Glomerular visceral epithelial cell (primary cell): ENCODE measurements around the gene MARVELD1.
"Not testable (repeated sequence)": the region's sequence is repeated elsewhere in the genome, so short reads cannot be mapped to it uniquely, and the experiment has no call there.

Experiments used
- DNase-seq: peaks from one replicate; pipeline ENCODE4 v3.0.0-alpha.2; 2016; ENCODE audit errors: extremely low spot score

MARVELD1 gene

DNA sequence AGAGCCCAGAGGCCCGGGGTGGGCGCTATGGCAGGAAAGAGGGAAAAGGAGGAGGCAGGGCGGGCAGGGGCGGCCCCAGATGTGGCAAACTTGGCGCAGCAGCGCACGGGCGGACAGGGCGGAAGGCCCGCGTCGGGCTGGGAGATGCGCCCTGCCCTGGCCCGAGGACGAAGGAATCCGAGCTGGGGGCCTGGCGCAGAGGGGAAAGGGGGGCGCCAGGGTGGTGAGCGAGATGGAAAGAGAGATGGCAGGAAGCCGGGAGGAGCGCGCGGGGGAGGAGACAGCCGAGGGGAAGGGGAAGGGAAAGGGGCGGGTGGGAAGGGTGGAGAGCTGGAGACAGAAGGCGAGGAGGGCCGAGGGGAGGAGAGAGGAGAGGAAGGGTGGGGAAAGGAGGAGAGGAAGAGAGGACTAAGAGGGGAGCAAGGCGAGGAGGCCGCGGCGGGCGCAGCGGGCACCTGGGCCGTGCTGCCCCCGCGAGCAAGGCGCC, at the start of gene MARVELD1:
Gene MARVELD1 (plus strand): TSS at position 392 of the 487 bp plus-strand sequence. CDS start 147 bp downstream, outside the sequence.
- DNase-seq = peak; percentile 82

DNA sequence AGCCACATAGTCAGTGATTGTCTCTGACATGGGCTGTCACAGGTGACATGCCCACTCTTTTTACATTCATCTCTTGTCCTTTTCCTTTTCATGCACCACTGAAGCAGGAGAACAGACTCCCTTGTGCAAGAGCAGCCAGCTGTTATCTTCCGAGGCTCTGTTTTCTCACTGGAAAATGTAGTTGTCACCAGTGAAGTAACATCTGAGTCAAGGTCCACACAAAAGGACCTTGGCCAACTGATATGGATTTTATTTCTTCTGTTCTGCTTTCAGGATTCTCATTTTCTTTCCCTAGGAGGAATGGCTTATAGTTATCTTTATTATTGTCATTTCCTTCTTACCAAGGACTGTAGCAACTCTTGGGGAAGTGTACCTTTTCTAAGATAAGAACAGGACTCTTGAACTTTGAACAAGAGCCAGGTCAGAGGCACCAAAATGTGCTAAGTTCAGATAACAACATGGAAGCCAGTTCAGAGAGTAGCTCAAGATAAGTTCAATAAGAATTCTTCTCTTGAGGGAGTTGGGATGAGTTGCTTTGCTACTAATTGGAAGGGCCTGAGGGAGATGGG, 49.2 kb upstream of the MARVELD1 start:
- DNase-seq = no peak

DNA sequence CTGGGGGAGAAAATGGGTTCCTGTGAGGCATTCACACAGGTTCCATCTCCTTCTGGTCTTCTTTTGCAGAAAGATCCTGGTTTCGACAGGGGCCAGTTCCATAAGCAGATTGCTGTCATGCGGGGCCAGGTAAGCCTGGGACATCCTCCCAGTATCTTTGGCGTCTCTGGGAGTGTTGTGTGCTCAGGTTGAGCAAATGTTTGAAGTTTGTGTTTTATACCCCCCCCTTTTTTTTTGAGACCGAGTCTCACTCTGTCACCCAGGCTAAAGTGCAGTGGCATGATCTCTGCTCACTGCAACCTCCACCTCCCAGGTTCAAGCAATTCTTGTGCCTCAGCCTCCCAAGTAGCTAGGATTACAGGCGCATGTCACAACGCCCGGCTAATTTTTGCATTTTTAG, 46.5 kb upstream of the MARVELD1 start:
- DNase-seq = no peak

DNA sequence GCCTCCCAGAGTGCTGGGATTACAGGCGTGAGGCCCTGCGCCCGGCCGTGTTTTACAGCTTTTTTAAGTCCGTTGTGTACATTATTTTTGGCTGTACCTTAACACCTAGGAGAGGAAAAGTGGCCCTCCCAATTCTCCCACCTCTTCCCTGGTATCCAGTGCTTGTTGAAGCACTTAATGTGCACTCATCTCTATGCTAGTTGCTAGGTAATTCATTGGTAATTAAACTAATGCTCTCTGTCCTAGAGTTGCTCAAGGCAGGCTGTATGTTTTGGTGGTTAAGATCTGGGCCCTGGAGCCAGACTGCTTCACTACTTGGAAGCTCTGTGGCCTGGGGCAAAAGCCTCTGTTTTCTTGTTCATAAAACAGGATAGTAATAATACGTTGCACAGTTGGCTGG, 46.1 kb upstream of the MARVELD1 start:
- DNase-seq = no peak

- no peak for DNase-seq
These were observed 44.0 kb upstream of the MARVELD1 start for GRCh38 chr10:97669571-97669970.

- DNase-seq = peak; percentile 75
These were observed 39.6 kb upstream of the MARVELD1 start for GRCh38 chr10:97673736-97674525.

GRCh38 chr10:97675222-97675621, 38.3 kb upstream of the MARVELD1 start:
- no peak for DNase-seq

DNA sequence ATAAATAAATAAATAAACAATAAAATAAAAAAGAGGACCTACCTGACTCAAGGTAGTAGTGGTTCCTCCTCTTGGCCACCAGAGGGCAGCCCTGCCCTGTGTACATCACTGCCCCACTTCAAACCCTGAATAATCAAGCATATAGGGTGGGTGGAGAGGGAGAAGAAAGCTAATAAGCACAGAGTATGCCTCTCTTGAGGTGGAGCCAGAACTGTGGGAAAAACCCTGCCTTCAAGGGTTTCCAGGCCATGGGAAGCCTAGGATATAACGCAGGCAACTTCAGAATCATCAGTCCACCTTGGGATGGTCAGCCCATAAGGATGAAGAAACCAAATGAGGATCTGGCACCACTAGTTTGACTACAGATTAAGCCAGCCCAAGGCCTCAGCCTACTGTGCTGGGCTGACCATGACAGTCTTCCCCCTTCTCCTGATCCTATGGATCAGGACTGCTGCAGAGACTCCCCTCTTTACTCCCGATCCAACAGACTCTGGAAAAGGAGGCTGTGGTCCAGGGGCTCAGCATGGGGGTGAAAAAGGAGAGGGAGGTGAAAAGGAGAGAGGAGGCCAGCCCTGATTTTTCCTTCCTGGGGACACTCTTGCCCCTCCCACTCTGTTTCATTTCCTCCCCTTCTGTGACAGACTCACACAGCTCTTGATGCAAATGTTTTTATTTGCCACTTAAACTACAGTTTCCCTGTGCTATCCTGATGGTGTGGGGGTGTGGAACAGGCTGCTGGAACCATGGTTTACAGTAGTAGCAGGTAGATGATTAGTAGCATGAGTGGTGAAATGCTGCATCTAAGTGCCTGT, 36.6 kb upstream of the MARVELD1 start:
- peak; percentile 68 for DNase-seq

DNA sequence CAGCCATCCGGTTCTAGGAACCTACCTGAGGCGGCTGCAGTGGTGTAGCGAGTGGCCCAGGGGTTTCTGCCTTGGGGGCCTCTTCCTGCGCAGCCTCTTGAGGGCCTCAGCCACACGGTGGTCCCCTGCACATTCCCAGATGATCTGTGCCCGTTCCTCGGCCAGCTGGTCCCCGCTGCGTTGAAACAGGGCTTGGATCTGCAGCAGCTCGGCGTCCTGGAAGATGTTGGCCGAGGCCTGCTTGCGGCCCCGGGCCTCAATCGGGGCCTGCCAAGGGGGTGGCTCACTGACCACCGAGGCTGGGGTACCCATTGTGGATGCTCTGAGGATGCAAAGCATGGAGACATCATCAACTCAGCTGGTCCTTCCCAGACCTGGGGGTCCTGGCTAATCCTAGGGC, 33.9 kb upstream of the MARVELD1 start:
- no peak for DNase-seq

DNA sequence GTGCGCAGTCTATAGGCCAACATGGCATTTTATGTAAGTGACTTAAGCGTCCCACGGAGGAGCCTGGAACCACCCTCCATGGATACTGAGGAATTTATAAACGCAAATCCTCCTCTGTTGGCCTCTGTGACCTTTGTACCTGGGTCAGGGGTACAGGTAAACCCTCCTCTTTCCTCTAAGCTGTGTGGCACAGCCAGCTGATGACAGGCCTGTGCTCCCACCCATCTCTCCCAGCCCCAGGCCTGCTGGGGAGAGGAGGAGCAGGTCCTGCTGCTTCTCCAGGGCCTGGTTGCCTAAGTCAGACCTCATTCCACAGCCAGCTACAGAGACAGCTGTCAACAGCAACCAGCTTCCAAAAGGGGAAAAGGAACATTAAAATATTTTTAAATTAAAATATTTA, 31.5 kb upstream of the MARVELD1 start:
- no peak for DNase-seq

GRCh38 chr10:97683556-97684367, 29.8 kb upstream of the MARVELD1 start:
- peak; percentile 50 for DNase-seq

DNA sequence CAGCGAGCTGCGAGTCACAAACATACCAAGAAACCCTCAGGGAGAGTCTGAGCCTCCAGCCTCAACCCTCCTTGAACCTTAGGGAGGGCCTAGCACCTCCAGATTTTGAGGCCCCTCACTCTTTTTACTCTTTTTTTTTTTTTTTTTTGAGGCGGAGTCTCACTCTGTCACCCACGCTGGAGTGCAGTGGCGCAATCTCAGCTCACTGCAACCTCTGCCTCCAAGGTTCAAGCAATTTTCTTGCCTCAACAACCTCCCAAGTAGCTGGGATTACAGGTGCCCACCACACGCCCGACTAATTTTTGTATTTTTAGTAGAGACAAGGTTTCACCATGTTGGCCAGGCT, 29.2 kb upstream of the MARVELD1 start:
- DNase-seq = not testable (repeated sequence)

- no peak for DNase-seq
These were observed 28.6 kb upstream of the MARVELD1 start for GRCh38 chr10:97684866-97685394.

DNA sequence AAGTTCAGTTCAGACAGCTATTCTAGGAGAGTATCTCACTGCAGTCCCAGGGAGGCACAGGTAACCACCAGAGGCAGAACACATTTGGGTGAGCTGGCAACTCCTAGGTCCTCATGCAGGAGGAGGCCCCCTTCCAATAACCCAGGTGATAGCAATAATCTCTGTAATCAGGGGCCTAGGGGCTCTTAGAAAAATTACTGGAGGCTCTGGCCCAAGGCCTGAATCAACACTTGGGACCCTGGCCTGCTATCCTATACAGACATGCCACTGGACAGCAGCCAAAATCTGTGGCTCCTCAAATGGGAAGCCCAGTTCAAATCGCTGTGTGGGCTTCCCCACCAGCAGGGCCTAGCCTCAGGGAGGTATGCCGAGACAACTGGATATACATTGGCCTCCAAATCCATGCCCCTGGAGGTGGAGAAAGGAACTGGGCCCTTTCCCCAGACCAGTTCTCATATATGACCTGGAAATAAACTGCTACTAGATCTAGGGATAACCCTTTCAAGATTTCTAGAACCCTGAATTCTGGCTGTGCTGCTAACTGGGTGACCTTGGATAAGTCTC, 28.1 kb upstream of the MARVELD1 start:
- peak; percentile 30 for DNase-seq

DNA sequence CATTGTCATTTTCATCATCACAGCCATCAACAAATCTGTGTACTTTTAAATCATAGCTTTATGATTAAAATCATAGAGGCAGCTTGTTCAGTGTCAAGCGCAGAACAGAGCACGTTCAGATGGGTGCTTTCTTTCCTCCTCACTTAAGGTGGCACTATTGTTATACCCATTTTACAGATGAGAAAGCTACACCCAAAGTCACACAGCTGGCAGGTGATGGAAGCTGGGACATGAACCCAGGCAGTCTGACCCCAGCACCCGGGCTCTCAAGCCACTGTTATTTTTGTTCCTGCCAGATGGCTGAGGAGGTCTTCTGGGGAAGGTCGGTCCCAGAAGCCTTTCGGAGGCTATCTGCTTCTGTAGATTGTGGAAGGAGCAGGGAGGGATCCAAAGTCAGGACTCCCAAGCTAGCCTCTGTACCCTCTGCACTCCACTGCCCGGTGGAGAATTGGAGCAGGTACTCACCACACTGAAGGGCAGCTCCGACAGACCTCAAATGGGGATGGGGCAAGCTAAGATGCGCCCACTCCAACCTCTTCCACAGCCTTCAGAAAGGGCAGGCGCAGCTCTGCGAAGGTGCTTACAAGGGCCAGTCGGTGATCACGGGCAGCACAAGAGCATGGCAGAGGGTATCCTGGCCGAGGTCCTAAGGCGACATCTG, 27.1 kb upstream of the MARVELD1 start:
- DNase-seq = no peak

- peak; percentile 99 for DNase-seq
These were observed 26.4 kb upstream of the MARVELD1 start, which contains the start of gene AVPI1 for GRCh38 chr10:97686962-97687784. AVPI1 (minus strand) TSS chr10:97687241; CDS start chr10:97679905, 7,336 bp downstream.

DNA sequence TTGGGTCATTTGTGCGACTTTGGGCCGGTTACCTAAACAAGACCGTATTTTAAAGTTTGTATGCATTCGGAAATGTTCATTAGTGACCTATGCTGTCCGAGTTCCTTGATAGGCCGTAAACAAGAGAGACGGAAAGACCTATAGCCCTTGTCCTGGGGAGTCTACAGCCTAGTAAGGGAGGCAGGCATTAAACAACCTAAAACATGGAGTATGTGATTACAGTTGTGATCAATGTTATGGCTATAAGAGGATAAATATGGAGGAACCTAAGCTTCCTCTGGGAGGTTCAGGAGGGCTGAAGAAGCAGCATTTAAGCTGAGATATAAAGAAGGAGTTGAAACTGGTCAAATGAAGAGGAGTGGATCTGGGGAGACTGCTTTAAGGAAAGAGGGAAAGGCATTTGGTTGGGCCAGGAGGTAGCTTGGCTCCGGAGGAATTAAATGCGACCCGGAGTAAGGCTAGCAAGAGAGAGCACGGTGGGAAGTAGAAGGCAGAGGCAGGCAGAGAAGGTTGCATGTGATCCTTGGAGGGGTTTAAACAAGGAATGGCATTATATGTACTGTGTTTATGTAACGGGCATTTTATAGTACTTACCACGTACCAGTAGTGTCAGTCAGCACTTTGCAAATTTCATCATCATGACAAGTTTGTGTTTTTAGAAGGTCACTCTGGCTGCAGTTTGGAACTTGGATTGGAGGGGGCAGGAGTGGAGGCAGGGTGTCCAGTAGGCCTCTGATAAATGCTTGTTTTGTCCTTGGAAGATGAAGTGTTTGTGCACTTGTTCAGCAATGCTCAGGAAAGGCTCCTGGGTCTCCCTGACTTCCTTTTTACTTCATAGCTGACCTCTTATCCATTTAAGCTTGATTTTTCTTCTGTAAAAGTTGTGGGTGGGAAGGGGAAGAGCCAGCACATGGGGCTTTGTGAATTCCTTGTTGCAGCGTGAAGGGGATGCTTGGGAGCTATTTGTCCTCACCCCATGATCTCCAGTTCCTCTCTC, 25.4 kb upstream of the MARVELD1 start:
- no peak for DNase-seq

GRCh38 chr10:97689559-97690020, 23.9 kb upstream of the MARVELD1 start:
- peak; percentile 87 for DNase-seq
